ENCODE data around the gene CLDN34.

CLDN34 gene

GRCh38 chrX:9966775-9967408 lies at the start of gene CLDN34:
CLDN34 (plus strand) TSS chrX:9967358; CDS start chrX:9967358, 0 bp downstream.
- DNase-seq: no peak

- DNase-seq: no peak
These were observed 49.3 kb upstream of the CLDN34 start for GRCh38 chrX:9917861-9918260.

- DNase-seq: no peak
These were observed 47.5 kb upstream of the CLDN34 start for GRCh38 chrX:9919632-9920172.

- DNase-seq: no peak
These were observed 45.8 kb upstream of the CLDN34 start for GRCh38 chrX:9921407-9921806.

GRCh38 chrX:9923357-9923756 lies 43.8 kb upstream of the CLDN34 start:
- no peak for DNase-seq

- DNase-seq: no peak
These were observed 41.2 kb upstream of the CLDN34 start for GRCh38 chrX:9926002-9926401.

- no peak for DNase-seq
These were observed 39.3 kb upstream of the CLDN34 start for GRCh38 chrX:9927698-9928482.

- DNase-seq: no peak
These were observed 31.7 kb upstream of the CLDN34 start for GRCh38 chrX:9935436-9935835.

- DNase-seq: no peak
These were observed 29.4 kb upstream of the CLDN34 start for GRCh38 chrX:9937761-9938160.

- no peak for DNase-seq
These were observed 28.6 kb upstream of the CLDN34 start for GRCh38 chrX:9938516-9938915.

GRCh38 chrX:9940421-9940820 lies 26.7 kb upstream of the CLDN34 start:
- no peak for DNase-seq

GRCh38 chrX:9942086-9942485 lies 25.1 kb upstream of the CLDN34 start:
- DNase-seq: no peak

- DNase-seq: no peak
These were observed 23.7 kb upstream of the CLDN34 start for GRCh38 chrX:9943420-9943819.

GRCh38 chrX:9947131-9947794 lies 19.9 kb upstream of the CLDN34 start:
- DNase-seq: no peak

- DNase-seq: no peak
These were observed 18.8 kb upstream of the CLDN34 start for GRCh38 chrX:9948406-9948805.

GRCh38 chrX:9952300-9952699 lies 14.9 kb upstream of the CLDN34 start:
- no peak for DNase-seq

GRCh38 chrX:9953396-9953795 lies 13.8 kb upstream of the CLDN34 start:
- DNase-seq: no peak

GRCh38 chrX:9955506-9955905 lies 11.7 kb upstream of the CLDN34 start:
- DNase-seq: no peak

GRCh38 chrX:9957743-9958142 lies 9.4 kb upstream of the CLDN34 start:
- DNase-seq: no peak

GRCh38 chrX:9958183-9958582 lies 9.0 kb upstream of the CLDN34 start:
- no peak for DNase-seq

- no peak for DNase-seq
These were observed 5.4 kb upstream of the CLDN34 start for GRCh38 chrX:9961750-9962149.

GRCh38 chrX:9977635-9978034 lies 10.5 kb downstream of the CLDN34 start:
- no peak for DNase-seq

GRCh38 chrX:9980401-9980800 lies 13.2 kb downstream of the CLDN34 start:
- no peak for DNase-seq

- DNase-seq: no peak
These were observed 13.8 kb downstream of the CLDN34 start for GRCh38 chrX:9980927-9981326.
